A673 (cell line): Measurements from ENCODE around the gene ITLN2. TPM values are rescaled to one million over a fixed set of nuclear protein-coding genes. Genes with fewer than 3 reads are reported as not detected.
"Not testable (repeated sequence)": the region's sequence is repeated elsewhere in the genome, so short reads cannot be mapped to it uniquely, and the experiment has no call there.

Experiments
- BruUV-seq: library from RNA; stranded (reverse); fragments of 400-500 nt; replicated peaks from 2 replicates; lab custom pipeline; 2021; lab: Mats Ljungman, UMichigan
- CTCF ChIA-PET: fragments of 300-600 bp; sonication (Branson Sonifier 250); formaldehyde crosslinking; loops from one replicate; lab custom pipeline; 2022; ENCODE audit warnings: antibody characterized with exemption; lab: Charles Lee
- POLR2A ChIA-PET: fragments of 300-600 bp; sonication (Branson Sonifier 250); formaldehyde crosslinking; loops from one replicate; lab custom pipeline; 2022; ENCODE audit warnings: antibody characterized with exemption; ENCODE audit not compliant: low non-redundant PET; lab: Charles Lee
- DNase-seq: peaks from one replicate; pipeline ENCODE4 v3.0.0-alpha.2; 2015; ENCODE audit warnings: low spot score
- H3K27ac ChIP-seq: fragments of 200-600 bp; sonication (generic); 2 replicates; pipeline ENCODE4 v1.5.1; 2016; ENCODE audit warnings: mixed run types, low read depth, mild to moderate bottlenecking, mixed read lengths, antibody characterized with exemption, low read length; ENCODE audit not compliant: poor library complexity, severe bottlenecking
- H3K27me3 ChIP-seq: fragments of 200-600 bp; sonication (generic); replicated peaks from 2 replicates; pipeline ENCODE4 v1.6.1; 2017; ENCODE audit warnings: mixed run types, low read depth, mild to moderate bottlenecking, mixed read lengths, antibody characterized with exemption, low read length; ENCODE audit not compliant: insufficient read depth, poor library complexity
- H3K36me3 ChIP-seq: fragments of 200-600 bp; sonication (generic); 2 replicates; pipeline ENCODE4 v1.6.1; 2016; ENCODE audit warnings: mixed run types, mild to moderate bottlenecking, mixed read lengths, antibody characterized with exemption, low read length; ENCODE audit not compliant: insufficient read depth, poor library complexity, severe bottlenecking
- H3K4me1 ChIP-seq: fragments of 200-600 bp; sonication (generic); 2 replicates; pipeline ENCODE4 v1.6.1; 2017; ENCODE audit warnings: mixed run types, mild to moderate bottlenecking, mixed read lengths, antibody characterized with exemption, low read length; ENCODE audit not compliant: insufficient read depth, poor library complexity, severe bottlenecking
- H3K4me3 ChIP-seq: fragments of 200-600 bp; sonication (generic); 2 replicates; pipeline ENCODE4 v1.5.1; 2016; ENCODE audit warnings: low read depth, mixed run types, mild to moderate bottlenecking, mixed read lengths, low read length; ENCODE audit not compliant: poor library complexity, severe bottlenecking
- H3K9me3 ChIP-seq: fragments of 200-600 bp; sonication (generic); 2 replicates; pipeline ENCODE4 v1.6.1; 2016; ENCODE audit warnings: mixed run types, low read depth, mild to moderate bottlenecking, mixed read lengths, antibody characterized with exemption, low read length; ENCODE audit not compliant: poor library complexity, severe bottlenecking
- CTCF ChIP-seq: fragments of 300-800, 200-600 bp; sonication (generic); conservative IDR thresholded peaks from 2 replicates; pipeline ENCODE4 v1.5.1; 2017; ENCODE audit warnings: low read depth, mild to moderate bottlenecking, antibody characterized with exemption, low read length, moderate library complexity, mixed read lengths
- EZH2 ChIP-seq: fragments of 200-600 bp; sonication (generic); IDR thresholded peaks from 2 replicates; pipeline ENCODE4 v1.6.1; 2017; ENCODE audit warnings: borderline replicate concordance, low read depth, mild to moderate bottlenecking, mixed read lengths, antibody characterized with exemption, low read length; ENCODE audit not compliant: poor library complexity, severe bottlenecking
- intact Hi-C: fragments of 100-400 bp; cut with micrococcal nuclease; formaldehyde crosslinking; loops from one replicate; pipeline ENCODE4 v1.10.0; 2022; ENCODE audit not compliant: unreplicated experiment
- total RNA-seq: library from RNA; stranded (reverse); gene quantifications from 2 replicates; pipeline ENCODE4 v1.2.3, GENCODE V29; 2021

ITLN2 gene
- total RNA-seq, 1 experiment from 2014 or later, result not detected

- Histone ChIP-seq H3K27ac (no peak overlapping the region), H3K4me3 (no peak overlapping the region), H3K4me1 (no peaks in the 10 kb centered on the region), H3K9me3 (no peaks in the 10 kb centered on the region), H3K36me3 (no peaks in the 10 kb centered on the region), H3K27me3 (no peaks in the 10 kb centered on the region)
- ChIA-PET CTCF (no interaction called here), POLR2A (no interaction called here)
- TF ChIP-seq EZH2 (no peak), CTCF (no peak)
- BruUV-seq, result no TSS peak
- intact Hi-C loops, result no loop called here
- no peak for DNase-seq
Measured at GRCh38 chr1:160901768-160902167, 52.8 kb downstream of the ITLN2 start.

GRCh38 chr1:160900683-160901082 is 53.9 kb downstream of the ITLN2 start:
- CTCF ChIA-PET, result interaction anchor here (0.6 kb wide), 1 partner anchor 707 kb away, joined by 3 read pairs; no protein-coding TSS in a partner anchor
- DNase-seq, BruUV-seq, H3K27me3 ChIP-seq, H3K4me1 ChIP-seq, H3K36me3 ChIP-seq, H3K9me3 ChIP-seq, intact Hi-C loops, POLR2A ChIA-PET, H3K4me3 ChIP-seq, H3K27ac ChIP-seq: not testable (repeated sequence)

Other genes starting within 250 kb of the ITLN2 start
- gene CD48, start 243.0 kb downstream of the ITLN2 start, total RNA-seq, result not detected in 2 replicates
- gene SLAMF7, start 215.6 kb downstream of the ITLN2 start, total RNA-seq, result not detected in 2 replicates
- not detected in 2 replicates for gene LY9, start 158.6 kb downstream of the ITLN2 start, total RNA-seq
- gene CD244, start 91.9 kb downstream of the ITLN2 start, total RNA-seq, result not detected in 2 replicates
- not detected in 2 replicates for gene ITLN1, start 69.6 kb downstream of the ITLN2 start, total RNA-seq
- 2.3 and 4.1 TPM in 2 replicates for gene F11R, start 66.3 kb upstream of the ITLN2 start, total RNA-seq
- gene TSTD1, start 84.2 kb upstream of the ITLN2 start, total RNA-seq, result 1.2 and 1.3 TPM in 2 replicates
- 54.5 and 57.9 TPM in 2 replicates for gene USF1, start 91.2 kb upstream of the ITLN2 start, total RNA-seq
- not detected in 2 replicates for gene ARHGAP30, start 115.1 kb upstream of the ITLN2 start, total RNA-seq
- not detected in 2 replicates for gene NECTIN4, start 134.7 kb upstream of the ITLN2 start, total RNA-seq
- 1.7 and 4.8 TPM in 2 replicates for gene KLHDC9, start 143.6 kb upstream of the ITLN2 start, total RNA-seq
- 131 and 133 TPM in 2 replicates for gene PFDN2, start 163.2 kb upstream of the ITLN2 start, total RNA-seq
- gene NIT1, start 163.3 kb upstream of the ITLN2 start, total RNA-seq, result 29.3 and 40.3 TPM in 2 replicates
- 53.0 and 54.6 TPM in 2 replicates for gene DEDD, start 177.9 kb upstream of the ITLN2 start, total RNA-seq
- gene UFC1, start 199.2 kb upstream of the ITLN2 start, total RNA-seq, result 73.6 and 82.7 TPM in 2 replicates
- 46.2 and 51.8 TPM in 2 replicates for gene USP21, start 204.7 kb upstream of the ITLN2 start, total RNA-seq
- 24.3 and 25.2 TPM in 2 replicates for gene PPOX, start 211.6 kb upstream of the ITLN2 start, total RNA-seq
- gene B4GALT3, start 222.7 kb upstream of the ITLN2 start, total RNA-seq, result 47.9 and 55.1 TPM in 2 replicates
- gene ADAMTS4, start 244.2 kb upstream of the ITLN2 start, total RNA-seq, result 28.6 and 31.6 TPM in 2 replicates
- gene NDUFS2, start 247.6 kb upstream of the ITLN2 start, total RNA-seq, result 123 and 133 TPM in 2 replicates